ENCODE measurements around the gene TXNDC12. TPM values are rescaled to one million over a fixed set of nuclear protein-coding genes. Genes with fewer than 3 reads are reported as not detected.

The TXNDC12 gene
- total RNA-seq: 21.7 and 25.3 TPM in 2 replicates

GRCh38 chr1:52055066-52055865 is at the start of gene TXNDC12:
Gene TXNDC12 (minus strand): TSS chr1:52055191. CDS start chr1:52055096, 95 bp downstream.

GRCh38 chr1:52056163-52056936 is 1.4 kb upstream of the TXNDC12 start, which contains the start of gene BTF3L4:
Gene BTF3L4 (plus strand): TSS chr1:52056295. CDS start chr1:52059848, 3,553 bp downstream.

GRCh38 chr1:52033190-52034049 is 21.6 kb downstream of the TXNDC12 start, which contains the start of gene KTI12:
Gene KTI12 (minus strand): TSS chr1:52033810. CDS start chr1:52033761, 49 bp downstream.

GRCh38 chr1:51990478-51990965 is 64.5 kb downstream of the TXNDC12 start, which contains the start of gene RAB3B:
Gene RAB3B (minus strand): TSS chr1:51990700. CDS start chr1:51977117, 13,583 bp downstream.

Small RNAs within 50 kb of the gene (small RNA-seq; reads per million reads assigned to genes)
- gene RN7SL290P (not detected), gene RNA5SP48 (not detected)

Other genes with a start within 250 kb of the TXNDC12 start
- 61.7 and 73.3 TPM in 2 replicates for gene NRDC, start 176.5 kb downstream of the TXNDC12 start, total RNA-seq
- gene RAB3B, start 64.5 kb downstream of the TXNDC12 start, total RNA-seq: 20.4 and 30.6 TPM in 2 replicates
- 17.5 and 18.3 TPM in 2 replicates for gene KTI12, start 21.4 kb downstream of the TXNDC12 start, total RNA-seq
- gene BTF3L4, start 1.1 kb upstream of the TXNDC12 start, total RNA-seq: 47.9 and 56.2 TPM in 2 replicates
- 31.8 and 41.1 TPM in 2 replicates for gene ZFYVE9, start 86.9 kb upstream of the TXNDC12 start, total RNA-seq